WTC11 (cell line): ENCODE data around the gene ENPP6.

Source experiments
- CREM ChIP-seq: sonication (generic); formaldehyde crosslinking; IDR thresholded peaks from 2 replicates; pipeline ENCODE4 v1.8.1; 2022; ENCODE audit warnings: mild to moderate bottlenecking, missing genetic modification reagents, moderate library complexity
- ESRRA ChIP-seq: sonication (generic); formaldehyde crosslinking; IDR thresholded peaks from 2 replicates; pipeline ENCODE4 v1.8.1; 2022; ENCODE audit warnings: mild to moderate bottlenecking, missing genetic modification reagents, borderline replicate concordance
- FOXK1 ChIP-seq: sonication (generic); formaldehyde crosslinking; IDR thresholded peaks from 2 replicates; pipeline ENCODE4 v1.8.0; 2022; ENCODE audit warnings: mild to moderate bottlenecking, moderate library complexity, missing genetic modification reagents
- KAT7 ChIP-seq: sonication (generic); formaldehyde crosslinking; IDR thresholded peaks from 2 replicates; pipeline ENCODE4 v1.8.1; 2023; ENCODE audit warnings: missing genetic modification reagents, mild to moderate bottlenecking, borderline replicate concordance
- NFYB ChIP-seq: sonication (generic); formaldehyde crosslinking; conservative IDR thresholded peaks from 2 replicates; pipeline ENCODE4 v1.8.0; 2022; ENCODE audit warnings: low read depth, missing genetic modification reagents
- NR3C1 ChIP-seq: sonication (generic); formaldehyde crosslinking; conservative IDR thresholded peaks from 2 replicates; pipeline ENCODE4 v1.8.1; 2023; ENCODE audit warnings: low read depth, mild to moderate bottlenecking, missing genetic modification reagents
- SMAD4 ChIP-seq: sonication (generic); formaldehyde crosslinking; IDR thresholded peaks from 2 replicates; pipeline ENCODE4 v1.8.0; 2022; ENCODE audit warnings: mild to moderate bottlenecking, missing genetic modification reagents
- TF ChIP-seq, protein P1 (sequence below): fragments of 200-600 bp; IDR thresholded peaks from 2 replicates; pipeline ENCODE4 v1.8.0; 2022; ENCODE audit warnings: antibody characterized with exemption
- TF ChIP-seq, protein P2 (sequence below): sonication (generic); formaldehyde crosslinking; IDR thresholded peaks from 2 replicates; pipeline ENCODE4 v1.8.0; 2022; ENCODE audit warnings: mild to moderate bottlenecking, missing genetic modification reagents
- TF ChIP-seq, protein P3 (sequence below): sonication (generic); formaldehyde crosslinking; IDR thresholded peaks from 2 replicates; pipeline ENCODE4 v1.8.0; 2022; ENCODE audit warnings: mild to moderate bottlenecking, missing genetic modification reagents
- TF ChIP-seq, protein P4 (sequence below): sonication (generic); formaldehyde crosslinking; IDR thresholded peaks from 2 replicates; pipeline ENCODE4 v1.8.1; 2022; ENCODE audit warnings: mild to moderate bottlenecking, moderate library complexity, missing genetic modification reagents
- TF ChIP-seq, protein P5 (sequence below): sonication (generic); formaldehyde crosslinking; conservative IDR thresholded peaks from 2 replicates; pipeline ENCODE4 v1.8.1; 2023; ENCODE audit warnings: mild to moderate bottlenecking, low read depth, missing genetic modification reagents, moderate library complexity
- TF ChIP-seq, protein P6 (sequence below): sonication (generic); formaldehyde crosslinking; IDR thresholded peaks from 2 replicates; pipeline ENCODE4 v1.8.0; 2022; ENCODE audit warnings: mild to moderate bottlenecking, missing genetic modification reagents

DNA sequence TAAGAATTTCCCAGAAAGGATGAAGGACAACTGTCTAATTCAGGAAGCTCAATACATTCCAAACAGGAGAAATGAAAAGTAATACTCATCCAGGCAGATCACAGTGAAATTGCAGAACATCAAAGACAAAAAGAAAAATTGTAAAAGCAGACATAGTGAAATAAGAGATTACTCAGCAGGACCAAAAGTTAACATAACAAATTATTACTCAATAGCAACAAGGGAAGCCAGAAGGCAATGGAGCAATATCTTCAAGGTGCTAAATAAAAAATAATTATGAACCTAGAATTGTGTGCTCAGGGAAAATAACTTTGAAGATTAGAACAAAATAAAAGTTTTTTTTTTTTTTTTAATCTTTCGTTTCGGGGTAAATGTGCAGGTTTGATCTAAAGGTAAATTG lies 30.5 kb upstream of the ENPP6 start:
- TF ChIP-seq, protein P1, sequence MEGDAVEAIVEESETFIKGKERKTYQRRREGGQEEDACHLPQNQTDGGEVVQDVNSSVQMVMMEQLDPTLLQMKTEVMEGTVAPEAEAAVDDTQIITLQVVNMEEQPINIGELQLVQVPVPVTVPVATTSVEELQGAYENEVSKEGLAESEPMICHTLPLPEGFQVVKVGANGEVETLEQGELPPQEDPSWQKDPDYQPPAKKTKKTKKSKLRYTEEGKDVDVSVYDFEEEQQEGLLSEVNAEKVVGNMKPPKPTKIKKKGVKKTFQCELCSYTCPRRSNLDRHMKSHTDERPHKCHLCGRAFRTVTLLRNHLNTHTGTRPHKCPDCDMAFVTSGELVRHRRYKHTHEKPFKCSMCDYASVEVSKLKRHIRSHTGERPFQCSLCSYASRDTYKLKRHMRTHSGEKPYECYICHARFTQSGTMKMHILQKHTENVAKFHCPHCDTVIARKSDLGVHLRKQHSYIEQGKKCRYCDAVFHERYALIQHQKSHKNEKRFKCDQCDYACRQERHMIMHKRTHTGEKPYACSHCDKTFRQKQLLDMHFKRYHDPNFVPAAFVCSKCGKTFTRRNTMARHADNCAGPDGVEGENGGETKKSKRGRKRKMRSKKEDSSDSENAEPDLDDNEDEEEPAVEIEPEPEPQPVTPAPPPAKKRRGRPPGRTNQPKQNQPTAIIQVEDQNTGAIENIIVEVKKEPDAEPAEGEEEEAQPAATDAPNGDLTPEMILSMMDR = no peak
- no peak for TF ChIP-seq NR3C1
- no peak for TF ChIP-seq CREM (CRISPR knock-in tag)
- TF ChIP-seq KAT7 (CRISPR knock-in tag) = no peak
- no peak for TF ChIP-seq SMAD4 (CRISPR knock-in tag)
- TF ChIP-seq, protein P2, sequence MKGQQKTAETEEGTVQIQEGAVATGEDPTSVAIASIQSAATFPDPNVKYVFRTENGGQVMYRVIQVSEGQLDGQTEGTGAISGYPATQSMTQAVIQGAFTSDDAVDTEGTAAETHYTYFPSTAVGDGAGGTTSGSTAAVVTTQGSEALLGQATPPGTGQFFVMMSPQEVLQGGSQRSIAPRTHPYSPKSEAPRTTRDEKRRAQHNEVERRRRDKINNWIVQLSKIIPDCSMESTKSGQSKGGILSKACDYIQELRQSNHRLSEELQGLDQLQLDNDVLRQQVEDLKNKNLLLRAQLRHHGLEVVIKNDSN (CRISPR knock-in tag) = no peak
- TF ChIP-seq, protein P3, sequence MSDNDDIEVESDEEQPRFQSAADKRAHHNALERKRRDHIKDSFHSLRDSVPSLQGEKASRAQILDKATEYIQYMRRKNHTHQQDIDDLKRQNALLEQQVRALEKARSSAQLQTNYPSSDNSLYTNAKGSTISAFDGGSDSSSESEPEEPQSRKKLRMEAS (CRISPR knock-in tag) = no peak
- TF ChIP-seq, protein P4, sequence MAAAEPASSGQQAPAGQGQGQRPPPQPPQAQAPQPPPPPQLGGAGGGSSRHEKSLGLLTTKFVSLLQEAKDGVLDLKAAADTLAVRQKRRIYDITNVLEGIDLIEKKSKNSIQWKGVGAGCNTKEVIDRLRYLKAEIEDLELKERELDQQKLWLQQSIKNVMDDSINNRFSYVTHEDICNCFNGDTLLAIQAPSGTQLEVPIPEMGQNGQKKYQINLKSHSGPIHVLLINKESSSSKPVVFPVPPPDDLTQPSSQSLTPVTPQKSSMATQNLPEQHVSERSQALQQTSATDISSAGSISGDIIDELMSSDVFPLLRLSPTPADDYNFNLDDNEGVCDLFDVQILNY = no peak
- TF ChIP-seq, protein P5, sequence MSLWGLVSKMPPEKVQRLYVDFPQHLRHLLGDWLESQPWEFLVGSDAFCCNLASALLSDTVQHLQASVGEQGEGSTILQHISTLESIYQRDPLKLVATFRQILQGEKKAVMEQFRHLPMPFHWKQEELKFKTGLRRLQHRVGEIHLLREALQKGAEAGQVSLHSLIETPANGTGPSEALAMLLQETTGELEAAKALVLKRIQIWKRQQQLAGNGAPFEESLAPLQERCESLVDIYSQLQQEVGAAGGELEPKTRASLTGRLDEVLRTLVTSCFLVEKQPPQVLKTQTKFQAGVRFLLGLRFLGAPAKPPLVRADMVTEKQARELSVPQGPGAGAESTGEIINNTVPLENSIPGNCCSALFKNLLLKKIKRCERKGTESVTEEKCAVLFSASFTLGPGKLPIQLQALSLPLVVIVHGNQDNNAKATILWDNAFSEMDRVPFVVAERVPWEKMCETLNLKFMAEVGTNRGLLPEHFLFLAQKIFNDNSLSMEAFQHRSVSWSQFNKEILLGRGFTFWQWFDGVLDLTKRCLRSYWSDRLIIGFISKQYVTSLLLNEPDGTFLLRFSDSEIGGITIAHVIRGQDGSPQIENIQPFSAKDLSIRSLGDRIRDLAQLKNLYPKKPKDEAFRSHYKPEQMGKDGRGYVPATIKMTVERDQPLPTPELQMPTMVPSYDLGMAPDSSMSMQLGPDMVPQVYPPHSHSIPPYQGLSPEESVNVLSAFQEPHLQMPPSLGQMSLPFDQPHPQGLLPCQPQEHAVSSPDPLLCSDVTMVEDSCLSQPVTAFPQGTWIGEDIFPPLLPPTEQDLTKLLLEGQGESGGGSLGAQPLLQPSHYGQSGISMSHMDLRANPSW (CRISPR knock-in tag) = no peak
- no peak for TF ChIP-seq ESRRA (CRISPR knock-in tag)
- no peak for TF ChIP-seq NFYB (CRISPR knock-in tag)
- TF ChIP-seq, protein P6, sequence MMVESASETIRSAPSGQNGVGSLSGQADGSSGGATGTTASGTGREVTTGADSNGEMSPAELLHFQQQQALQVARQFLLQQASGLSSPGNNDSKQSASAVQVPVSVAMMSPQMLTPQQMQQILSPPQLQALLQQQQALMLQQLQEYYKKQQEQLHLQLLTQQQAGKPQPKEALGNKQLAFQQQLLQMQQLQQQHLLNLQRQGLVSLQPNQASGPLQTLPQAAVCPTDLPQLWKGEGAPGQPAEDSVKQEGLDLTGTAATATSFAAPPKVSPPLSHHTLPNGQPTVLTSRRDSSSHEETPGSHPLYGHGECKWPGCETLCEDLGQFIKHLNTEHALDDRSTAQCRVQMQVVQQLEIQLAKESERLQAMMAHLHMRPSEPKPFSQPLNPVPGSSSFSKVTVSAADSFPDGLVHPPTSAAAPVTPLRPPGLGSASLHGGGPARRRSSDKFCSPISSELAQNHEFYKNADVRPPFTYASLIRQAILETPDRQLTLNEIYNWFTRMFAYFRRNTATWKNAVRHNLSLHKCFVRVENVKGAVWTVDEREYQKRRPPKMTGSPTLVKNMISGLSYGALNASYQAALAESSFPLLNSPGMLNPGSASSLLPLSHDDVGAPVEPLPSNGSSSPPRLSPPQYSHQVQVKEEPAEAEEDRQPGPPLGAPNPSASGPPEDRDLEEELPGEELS (CRISPR knock-in tag) = no peak
- no peak for TF ChIP-seq FOXK1 (CRISPR knock-in tag)
